Measurements from ENCODE around the gene ALOX15B.

GRCh38 chr17:8016632-8017424 lies 22.0 kb upstream of the ALOX15B start:
- no peak for TF ChIP-seq POLR2A (IDR thresholded peaks at IDR 0.05)
- peak; percentile 44 for TF ChIP-seq POLR2AphosphoS5 (IDR thresholded peaks at IDR 0.05)

Measured in prostate gland (tissue), 1 donor.